ENCODE results near the gene INPP5D. TPM values are rescaled to one million over a fixed set of nuclear protein-coding genes. Genes with fewer than 3 reads are reported as not detected.

INPP5D gene
- total RNA-seq, 1 experiment from 2014 or later = 12.7 TPM

DNA sequence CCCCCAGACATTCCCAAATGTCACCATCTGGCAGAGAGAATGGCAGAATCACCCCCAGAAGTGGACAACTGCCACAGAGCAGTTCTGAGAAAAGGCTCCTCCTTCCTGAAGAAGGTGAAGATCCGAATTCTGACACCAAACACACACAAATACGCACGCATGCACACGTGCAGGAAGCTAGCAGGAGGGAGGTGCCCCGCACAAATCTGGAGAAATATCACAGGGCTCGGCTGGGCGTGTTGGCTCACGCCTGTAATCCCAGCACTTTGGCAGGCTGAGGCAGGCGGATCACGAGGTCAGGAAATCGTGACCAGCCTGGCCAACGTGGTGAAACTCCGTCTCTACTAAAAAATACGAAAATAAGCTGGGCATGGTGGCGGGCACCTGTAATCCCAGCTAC lies 152.9 kb downstream of the INPP5D start:
- no peak overlapping the region for H2AFZ ChIP-seq (ENCODE audit: low read length)
- H3K56ac ChIP-seq (ENCODE audit: insufficient read length, low read depth, low read length) = no peak overlapping the region
- H3K27me3 ChIP-seq (ENCODE audit: insufficient read depth, low read length) = no peaks in the 10 kb centered on the region
- no peaks in the 10 kb centered on the region for H3K9me3 ChIP-seq (ENCODE audit: control insufficient read depth, low read depth, low read length)
- no peak overlapping the region for H3K27ac ChIP-seq (ENCODE audit: insufficient read length, low read depth, low read length)
- H3K9ac ChIP-seq (ENCODE audit: extremely low read depth, insufficient read length, low read length) = no peak overlapping the region
- no peak for DNase-seq
- no peak overlapping the region for H3T11ph ChIP-seq (ENCODE audit: low read length)
- H3K79me2 ChIP-seq (ENCODE audit: insufficient read depth, low read length) = no peaks in the 10 kb centered on the region
- no peak overlapping the region for H3K4me2 ChIP-seq (ENCODE audit: insufficient read depth, insufficient read length, low read length)
- H4K5ac ChIP-seq (ENCODE audit: insufficient read length, low read depth, low read length) = no peak overlapping the region
- peaks cover 8% of the 10 kb centered on the region; the same call in 1 of the 2 replicates for H3K4me1 ChIP-seq (ENCODE audit: insufficient read depth, low read length)
- H2BK120ac ChIP-seq (ENCODE audit: low read depth, low read length, poor library complexity, severe bottlenecking) = no peak overlapping the region
- no peaks in the 10 kb centered on the region for H3K23me2 ChIP-seq (ENCODE audit: insufficient read length, low read depth, low read length, poor library complexity, severe bottlenecking)
- no peak overlapping the region for H4K8ac ChIP-seq (replicated peaks; ENCODE audit: insufficient read length, low read depth, low read length)
- no peak overlapping the region for H4K91ac ChIP-seq (ENCODE audit: insufficient read length, low read depth, low read length)
- Mint-ChIP-seq H3K4me3 (no peak overlapping the region), H3K9me3 (no peaks in the 10 kb centered on the region; a peak in 1 of 5 replicates), H3K27me3 (ENCODE audit: low read depth) (peaks cover 4% of the 10 kb centered on the region), H3K4me1 (peaks cover 36 to 41% of the 10 kb centered on the region in 2 experiments), H3K36me3 (ENCODE audit: insufficient read depth in 1 of 3, low read depth in 3 of 3) (no peaks in the 10 kb centered on the region), H3K27ac (peak overlapping the region in 1 of 3 experiments; percentile 33; a peak in 1 of 7 replicates)
- TF ChIP-seq, protein P1, sequence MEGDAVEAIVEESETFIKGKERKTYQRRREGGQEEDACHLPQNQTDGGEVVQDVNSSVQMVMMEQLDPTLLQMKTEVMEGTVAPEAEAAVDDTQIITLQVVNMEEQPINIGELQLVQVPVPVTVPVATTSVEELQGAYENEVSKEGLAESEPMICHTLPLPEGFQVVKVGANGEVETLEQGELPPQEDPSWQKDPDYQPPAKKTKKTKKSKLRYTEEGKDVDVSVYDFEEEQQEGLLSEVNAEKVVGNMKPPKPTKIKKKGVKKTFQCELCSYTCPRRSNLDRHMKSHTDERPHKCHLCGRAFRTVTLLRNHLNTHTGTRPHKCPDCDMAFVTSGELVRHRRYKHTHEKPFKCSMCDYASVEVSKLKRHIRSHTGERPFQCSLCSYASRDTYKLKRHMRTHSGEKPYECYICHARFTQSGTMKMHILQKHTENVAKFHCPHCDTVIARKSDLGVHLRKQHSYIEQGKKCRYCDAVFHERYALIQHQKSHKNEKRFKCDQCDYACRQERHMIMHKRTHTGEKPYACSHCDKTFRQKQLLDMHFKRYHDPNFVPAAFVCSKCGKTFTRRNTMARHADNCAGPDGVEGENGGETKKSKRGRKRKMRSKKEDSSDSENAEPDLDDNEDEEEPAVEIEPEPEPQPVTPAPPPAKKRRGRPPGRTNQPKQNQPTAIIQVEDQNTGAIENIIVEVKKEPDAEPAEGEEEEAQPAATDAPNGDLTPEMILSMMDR (conservative IDR thresholded peaks at IDR 0.05) = no peak
- H3K23ac ChIP-seq (ENCODE audit: insufficient read length, low read depth, low read length) = no peak overlapping the region
- no peaks in the 10 kb centered on the region for H4K20me1 ChIP-seq (ENCODE audit: control insufficient read depth, insufficient read depth, insufficient read length)
- no peak overlapping the region for H2BK5ac ChIP-seq (ENCODE audit: insufficient read length, low read length)
- no peak overlapping the region for H3K14ac ChIP-seq (ENCODE audit: insufficient read depth, low read length)
- H3K79me1 ChIP-seq (ENCODE audit: insufficient read depth, low read depth, low read length, poor library complexity, severe bottlenecking) = no peaks in the 10 kb centered on the region
- H2BK15ac ChIP-seq (ENCODE audit: low read depth, low read length) = no peak overlapping the region
- no peak overlapping the region for H3K4ac ChIP-seq (ENCODE audit: low read depth, low read length)
- H2BK12ac ChIP-seq (ENCODE audit: insufficient read length, low read depth, low read length) = no peak overlapping the region
- WGBS (ENCODE audit: extremely low coverage, insufficient read length, low lambda C conversion rate) = no CpG with 5 or more reads among the region's 15 CpGs
- H2AK5ac ChIP-seq (ENCODE audit: insufficient read length, low read length) = no peak overlapping the region
- no peak overlapping the region for H3K18ac ChIP-seq (ENCODE audit: insufficient read length, low read depth, low read length)
- H2BK20ac ChIP-seq (ENCODE audit: low read depth, low read length, poor library complexity, severe bottlenecking) = no peak overlapping the region
